HepG2 (cell line): ENCODE measurements around the gene GPR25. TPM values are rescaled to one million over a fixed set of nuclear protein-coding genes. Genes with fewer than 3 reads are reported as not detected.

Experiments used
- AGO1 ChIP-seq: fragments of 200-400 bp; formaldehyde crosslinking; IDR thresholded peaks from 2 replicates; pipeline ENCODE4 v1.6.1; 2017; ENCODE audit warnings: mild to moderate bottlenecking, low read depth, low read length, moderate library complexity; ENCODE audit not compliant: poor library complexity, severe bottlenecking
- CBX5 ChIP-seq: sonication (generic); formaldehyde crosslinking; IDR thresholded peaks from 2 replicates; pipeline ENCODE4 v1.4.0; 2020; ENCODE audit warnings: missing genetic modification reagents, borderline replicate concordance
- CREM ChIP-seq, 2 experiments: sonication (generic) in 1 of 2; formaldehyde crosslinking in 1 of 2; IDR thresholded peaks; 2 replicates each; pipeline versions ENCODE4 v1.4.0 to v1.6.1; 2016 to 2020; ENCODE audit warnings: antibody characterized with exemption in 1 of 2, mild to moderate bottlenecking in 1 of 2, missing genetic modification reagents in 1 of 2
- GTF3A ChIP-seq: sonication (generic); formaldehyde crosslinking; conservative IDR thresholded peaks from 2 replicates; pipeline ENCODE4 v1.4.0; 2020; ENCODE audit warnings: mild to moderate bottlenecking, missing genetic modification reagents
- JUN ChIP-seq: sonication (generic); formaldehyde crosslinking; IDR thresholded peaks from 2 replicates; pipeline ENCODE4 v1.4.0; 2020; ENCODE audit warnings: mild to moderate bottlenecking, missing genetic modification reagents
- JUNB ChIP-seq: sonication (generic); formaldehyde crosslinking; IDR thresholded peaks from 2 replicates; pipeline ENCODE4 v1.8.0; 2022; ENCODE audit warnings: missing genetic modification reagents, mild to moderate bottlenecking, borderline replicate concordance
- MAZ ChIP-seq, 2 experiments: sonication (generic) in 1 of 2; formaldehyde crosslinking in 1 of 2; IDR thresholded peaks; 2 replicates each; pipeline versions ENCODE4 v1.5.0 to v1.6.1; 2012 to 2020; ENCODE audit warnings: low read depth in 2 of 2, mild to moderate bottlenecking in 2 of 2, borderline replicate concordance in 1 of 2, improper control_type of control experiment in 1 of 2, low read length in 1 of 2, missing genetic modification reagents in 1 of 2, moderate library complexity in 1 of 2
- MTA3 ChIP-seq: sonication (generic); formaldehyde crosslinking; IDR thresholded peaks from 2 replicates; pipeline ENCODE4 v1.4.0; 2020; ENCODE audit warnings: missing genetic modification reagents
- NFIC ChIP-seq: IDR thresholded peaks from 2 replicates; pipeline ENCODE4 v1.6.1; 2012; ENCODE audit warnings: mild to moderate bottlenecking, low read length, inconsistent platforms
- RAD51 ChIP-seq: fragments of 450-650 bp; IDR thresholded peaks from 2 replicates; pipeline ENCODE4 v1.6.1; 2016; ENCODE audit warnings: borderline replicate concordance
- SIN3A ChIP-seq: IDR thresholded peaks from 2 replicates; pipeline ENCODE4 v1.6.1; 2011; ENCODE audit warnings: low read depth, mild to moderate bottlenecking, control low read depth, low read length, borderline replicate concordance
- ZNF30 ChIP-seq: sonication (generic); formaldehyde crosslinking; IDR thresholded peaks from 2 replicates; pipeline ENCODE4 v1.5.0; 2020; ENCODE audit warnings: mild to moderate bottlenecking, missing genetic modification reagents
- ZNF788 ChIP-seq: sonication (generic); formaldehyde crosslinking; IDR thresholded peaks from 2 replicates; pipeline ENCODE4 v1.5.0; 2020; ENCODE audit warnings: mild to moderate bottlenecking, missing genetic modification reagents, borderline replicate concordance
- ZZZ3 ChIP-seq: sonication (generic); formaldehyde crosslinking; IDR thresholded peaks from 2 replicates; pipeline ENCODE4 v1.4.0; 2020; ENCODE audit warnings: missing genetic modification reagents, mild to moderate bottlenecking, borderline replicate concordance
- polyA plus RNA-seq, 8 experiments: library from polyadenylated mRNA; depleted of rRNA in 3 of 8; stranded (reverse) in 7 of 8; unstranded in 1 of 8; fragments of >200 nt; fragmentation: Illumina TruSeq in 4 of 8; extraction: Trizol in 4 of 8; gene quantifications; 2 replicates each; pipeline versions ENCODE4 v1.2.1 to v1.2.3, GENCODE V29; 2011 to 2016; ENCODE audit warnings: low read depth in 4 of 8, missing spikeins in 1 of 8, mixed read lengths in 1 of 8; ENCODE audit not compliant: insufficient read depth in 1 of 8
- total RNA-seq, 5 experiments: library from RNA; depleted of rRNA; stranded (reverse); fragments of >200 nt; fragmentation: Illumina TruSeq; extraction: Trizol; gene quantifications; 2 replicates each; pipeline ENCODE4 v1.2.3, GENCODE V29; 2016; ENCODE audit warnings: low read depth in 1 of 5
- TF ChIP-seq, protein P1 (sequence below): sonication (generic); formaldehyde crosslinking; IDR thresholded peaks from 2 replicates; pipeline ENCODE4 v1.4.0; 2020; ENCODE audit warnings: missing genetic modification reagents
- TF ChIP-seq, protein P2 (sequence below): sonication (generic); formaldehyde crosslinking; IDR thresholded peaks from 2 replicates; pipeline ENCODE4; 2020; ENCODE audit warnings: missing genetic modification reagents, mild to moderate bottlenecking, borderline replicate concordance
- TF ChIP-seq, protein P3 (sequence below): sonication (generic); formaldehyde crosslinking; IDR thresholded peaks from 2 replicates; pipeline ENCODE4 v1.4.0; 2020; ENCODE audit warnings: missing genetic modification reagents, mild to moderate bottlenecking, borderline replicate concordance

GPR25 gene
- total and polyA plus RNA-seq, 2 of the 13 experiments (the other 11 are each of a cell fraction or from before 2014, with no cell fraction given), result not detected

DNA sequence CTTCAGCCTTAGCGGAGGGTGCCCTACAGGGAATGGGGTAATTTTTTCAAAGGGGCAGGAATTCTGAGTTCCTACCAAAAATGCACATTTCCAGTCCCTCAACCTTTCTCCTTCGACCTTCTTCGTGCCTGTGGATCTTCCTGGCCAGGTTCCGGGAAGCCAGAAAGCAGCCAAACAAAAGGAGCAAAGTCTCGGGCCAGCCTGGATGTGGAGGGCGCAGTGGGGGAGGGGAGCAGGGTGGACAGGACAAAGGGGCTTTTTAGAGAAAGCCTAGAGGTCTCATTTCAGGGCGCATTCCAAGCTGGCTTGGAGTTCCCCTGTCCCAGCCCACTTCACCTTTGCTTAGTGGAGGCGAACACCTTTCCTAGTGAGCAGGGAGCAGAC, 19.0 kb downstream of the GPR25 start (continued):
- TF ChIP-seq, protein P1, sequence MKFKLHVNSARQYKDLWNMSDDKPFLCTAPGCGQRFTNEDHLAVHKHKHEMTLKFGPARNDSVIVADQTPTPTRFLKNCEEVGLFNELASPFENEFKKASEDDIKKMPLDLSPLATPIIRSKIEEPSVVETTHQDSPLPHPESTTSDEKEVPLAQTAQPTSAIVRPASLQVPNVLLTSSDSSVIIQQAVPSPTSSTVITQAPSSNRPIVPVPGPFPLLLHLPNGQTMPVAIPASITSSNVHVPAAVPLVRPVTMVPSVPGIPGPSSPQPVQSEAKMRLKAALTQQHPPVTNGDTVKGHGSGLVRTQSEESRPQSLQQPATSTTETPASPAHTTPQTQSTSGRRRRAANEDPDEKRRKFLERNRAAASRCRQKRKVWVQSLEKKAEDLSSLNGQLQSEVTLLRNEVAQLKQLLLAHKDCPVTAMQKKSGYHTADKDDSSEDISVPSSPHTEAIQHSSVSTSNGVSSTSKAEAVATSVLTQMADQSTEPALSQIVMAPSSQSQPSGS (CRISPR knock-in tag), result no peak
- TF ChIP-seq JUNB (CRISPR knock-in tag), result no peak
- no peak; the same call in 1 of the 2 replicates for TF ChIP-seq NFIC
- TF ChIP-seq, protein P2, sequence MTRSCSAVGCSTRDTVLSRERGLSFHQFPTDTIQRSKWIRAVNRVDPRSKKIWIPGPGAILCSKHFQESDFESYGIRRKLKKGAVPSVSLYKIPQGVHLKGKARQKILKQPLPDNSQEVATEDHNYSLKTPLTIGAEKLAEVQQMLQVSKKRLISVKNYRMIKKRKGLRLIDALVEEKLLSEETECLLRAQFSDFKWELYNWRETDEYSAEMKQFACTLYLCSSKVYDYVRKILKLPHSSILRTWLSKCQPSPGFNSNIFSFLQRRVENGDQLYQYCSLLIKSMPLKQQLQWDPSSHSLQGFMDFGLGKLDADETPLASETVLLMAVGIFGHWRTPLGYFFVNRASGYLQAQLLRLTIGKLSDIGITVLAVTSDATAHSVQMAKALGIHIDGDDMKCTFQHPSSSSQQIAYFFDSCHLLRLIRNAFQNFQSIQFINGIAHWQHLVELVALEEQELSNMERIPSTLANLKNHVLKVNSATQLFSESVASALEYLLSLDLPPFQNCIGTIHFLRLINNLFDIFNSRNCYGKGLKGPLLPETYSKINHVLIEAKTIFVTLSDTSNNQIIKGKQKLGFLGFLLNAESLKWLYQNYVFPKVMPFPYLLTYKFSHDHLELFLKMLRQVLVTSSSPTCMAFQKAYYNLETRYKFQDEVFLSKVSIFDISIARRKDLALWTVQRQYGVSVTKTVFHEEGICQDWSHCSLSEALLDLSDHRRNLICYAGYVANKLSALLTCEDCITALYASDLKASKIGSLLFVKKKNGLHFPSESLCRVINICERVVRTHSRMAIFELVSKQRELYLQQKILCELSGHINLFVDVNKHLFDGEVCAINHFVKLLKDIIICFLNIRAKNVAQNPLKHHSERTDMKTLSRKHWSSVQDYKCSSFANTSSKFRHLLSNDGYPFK (CRISPR knock-in tag), result no peak
- no peak for TF ChIP-seq ZZZ3 (CRISPR knock-in tag)
- TF ChIP-seq MTA3, result no peak
- no peak for TF ChIP-seq RAD51
- TF ChIP-seq JUN (CRISPR knock-in tag), result no peak
- TF ChIP-seq, protein P3, sequence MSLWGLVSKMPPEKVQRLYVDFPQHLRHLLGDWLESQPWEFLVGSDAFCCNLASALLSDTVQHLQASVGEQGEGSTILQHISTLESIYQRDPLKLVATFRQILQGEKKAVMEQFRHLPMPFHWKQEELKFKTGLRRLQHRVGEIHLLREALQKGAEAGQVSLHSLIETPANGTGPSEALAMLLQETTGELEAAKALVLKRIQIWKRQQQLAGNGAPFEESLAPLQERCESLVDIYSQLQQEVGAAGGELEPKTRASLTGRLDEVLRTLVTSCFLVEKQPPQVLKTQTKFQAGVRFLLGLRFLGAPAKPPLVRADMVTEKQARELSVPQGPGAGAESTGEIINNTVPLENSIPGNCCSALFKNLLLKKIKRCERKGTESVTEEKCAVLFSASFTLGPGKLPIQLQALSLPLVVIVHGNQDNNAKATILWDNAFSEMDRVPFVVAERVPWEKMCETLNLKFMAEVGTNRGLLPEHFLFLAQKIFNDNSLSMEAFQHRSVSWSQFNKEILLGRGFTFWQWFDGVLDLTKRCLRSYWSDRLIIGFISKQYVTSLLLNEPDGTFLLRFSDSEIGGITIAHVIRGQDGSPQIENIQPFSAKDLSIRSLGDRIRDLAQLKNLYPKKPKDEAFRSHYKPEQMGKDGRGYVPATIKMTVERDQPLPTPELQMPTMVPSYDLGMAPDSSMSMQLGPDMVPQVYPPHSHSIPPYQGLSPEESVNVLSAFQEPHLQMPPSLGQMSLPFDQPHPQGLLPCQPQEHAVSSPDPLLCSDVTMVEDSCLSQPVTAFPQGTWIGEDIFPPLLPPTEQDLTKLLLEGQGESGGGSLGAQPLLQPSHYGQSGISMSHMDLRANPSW (CRISPR knock-in tag), result no peak
- no peak for TF ChIP-seq SIN3A
- peak; percentile 27; the same call in 1 of the 2 replicates for TF ChIP-seq CBX5 (CRISPR knock-in tag)
- no peak for TF ChIP-seq AGO1
- TF ChIP-seq ZNF30, result no peak
- TF ChIP-seq ZNF788 (CRISPR knock-in tag), result no peak
- no peak for TF ChIP-seq GTF3A (CRISPR knock-in tag)
- no peak for TF ChIP-seq MAZ (IDR thresholded peaks at IDR 0.05; ENCODE audit: borderline replicate concordance, low read depth, low read length)
- TF ChIP-seq MAZ (CRISPR knock-in tag; IDR thresholded peaks at IDR 0.05; ENCODE audit: low read depth), result no peak
- peak; percentile 65 for TF ChIP-seq CREM (IDR thresholded peaks at IDR 0.05)
- TF ChIP-seq CREM (CRISPR knock-in tag; IDR thresholded peaks at IDR 0.05), result no peak
